T follicular helper cell (primary cell): ENCODE data around the gene SPINK7.
"Not testable (repeated sequence)": the region's sequence is repeated elsewhere in the genome, so short reads cannot be mapped to it uniquely, and the experiment has no call there.

Source experiments
- DNase-seq: peaks from one replicate; pipeline ENCODE4 v3.0.0-alpha.2; 2020; ENCODE audit warnings: low read depth
- total RNA-seq, 2 experiments: gene quantifications; one replicate each; lab custom pipeline; 2026; lab: John Stamatoyannopoulos, UW

Gene SPINK7
- total RNA-seq: 0 reads per million in 2 experiments

DNA sequence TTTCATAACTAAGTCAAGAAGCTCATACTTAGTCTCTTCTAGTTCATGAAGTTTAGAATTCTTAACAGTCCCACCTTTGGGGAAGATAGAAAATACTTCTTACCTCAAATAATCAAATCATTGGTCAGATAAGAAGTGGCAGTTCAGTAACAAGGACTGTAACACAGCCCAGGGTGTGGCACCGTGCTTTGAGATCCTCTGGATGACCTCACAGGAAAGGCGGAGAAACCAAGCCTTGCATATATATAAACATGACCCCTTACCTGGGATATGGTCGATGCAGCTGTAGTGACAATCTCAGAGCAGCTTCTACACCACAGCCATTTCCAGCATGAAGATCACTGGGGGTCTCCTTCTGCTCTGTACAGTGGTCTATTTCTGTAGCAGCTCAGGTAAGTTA lies at the start of gene SPINK7:
Gene SPINK7, plus strand, starts transcription at position 271 of the 400 bp plus-strand sequence. Its CDS starts 61 bp downstream, at position 332.
- no peak for DNase-seq

DNA sequence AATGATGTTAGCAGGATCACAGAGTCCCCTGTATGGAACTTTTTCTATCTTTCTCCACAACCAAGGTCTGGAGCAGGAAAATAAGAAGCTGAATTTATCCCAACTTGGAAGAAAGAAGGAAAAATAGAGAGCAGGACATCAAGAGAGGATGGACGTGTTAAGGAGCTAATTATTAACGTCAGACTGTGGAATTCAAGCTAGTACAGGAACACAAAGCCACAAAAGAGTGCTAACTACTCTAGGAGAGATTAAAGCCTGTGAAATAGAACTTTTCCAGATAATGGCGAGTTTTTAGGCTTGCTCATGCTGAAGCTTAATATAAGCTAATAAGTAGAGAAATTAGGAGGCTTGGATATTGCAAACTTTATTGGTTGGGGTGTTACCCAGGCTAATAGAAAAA lies 44.3 kb upstream of the SPINK7 start:
- DNase-seq: no peak

DNA sequence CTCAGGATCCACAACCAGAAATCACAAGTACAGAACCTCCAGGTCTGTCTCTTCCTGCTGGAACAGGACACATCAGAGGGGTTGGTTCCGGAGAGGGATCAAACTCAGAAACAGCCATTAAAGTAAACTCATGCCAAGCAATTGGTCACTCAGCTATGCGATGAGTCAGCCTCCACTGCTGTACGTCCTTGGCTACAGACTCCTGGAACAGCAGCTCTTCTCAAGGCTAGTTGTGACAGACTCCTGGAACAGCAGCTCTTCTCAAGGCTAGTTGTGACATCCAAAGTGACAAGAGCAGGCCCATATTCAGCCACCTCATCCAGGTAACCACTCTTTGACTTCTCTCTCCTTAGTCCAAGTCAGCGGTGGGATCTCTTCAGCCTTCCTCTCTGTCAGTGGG lies 43.7 kb upstream of the SPINK7 start, which contains the start of gene SPINK13:
Gene SPINK13, plus strand, starts transcription at position 229 of the 400 bp plus-strand sequence. CDS start 1,279 bp downstream, outside the sequence.
- no peak for DNase-seq

DNA sequence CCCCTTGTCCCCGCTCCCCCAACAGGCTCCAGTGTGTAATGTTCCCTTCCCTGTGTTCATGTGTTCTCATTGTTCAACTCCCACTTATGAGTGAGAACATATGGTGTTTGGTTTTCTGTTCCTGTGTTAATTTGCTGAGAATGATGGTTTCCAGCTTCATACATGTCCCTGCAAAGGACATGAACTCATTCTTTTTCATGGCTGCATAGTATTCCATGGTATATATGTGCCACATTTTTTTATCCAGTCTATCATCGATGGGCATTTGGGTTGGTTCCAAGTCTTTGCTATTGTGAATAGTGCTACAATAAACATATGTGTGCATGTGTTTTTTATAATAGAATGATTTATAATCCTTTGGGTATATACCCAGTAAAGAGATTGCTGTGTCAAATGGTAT lies 37.1 kb upstream of the SPINK7 start:
- not testable (repeated sequence) for DNase-seq

DNA sequence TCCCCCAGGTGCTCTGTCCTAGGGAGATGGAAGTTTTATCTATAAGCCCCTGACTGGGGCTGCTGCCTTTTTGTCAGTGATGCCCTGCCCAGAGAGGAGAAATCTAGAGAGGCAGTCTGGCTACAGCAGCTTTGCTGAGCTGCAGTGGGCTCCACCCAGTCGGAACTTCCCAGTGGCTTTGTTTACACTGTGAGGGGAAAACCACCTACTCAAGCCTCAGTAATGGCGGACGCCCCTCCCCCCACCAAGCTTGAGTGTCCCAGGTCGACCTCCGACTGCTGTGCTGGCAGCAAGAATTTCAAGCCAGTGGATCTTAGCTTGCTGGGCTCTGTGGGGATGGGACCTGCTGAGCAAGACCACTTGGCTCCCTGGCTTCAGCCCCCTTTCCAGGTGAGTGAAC lies 31.3 kb upstream of the SPINK7 start:
- DNase-seq: not testable (repeated sequence)

DNA sequence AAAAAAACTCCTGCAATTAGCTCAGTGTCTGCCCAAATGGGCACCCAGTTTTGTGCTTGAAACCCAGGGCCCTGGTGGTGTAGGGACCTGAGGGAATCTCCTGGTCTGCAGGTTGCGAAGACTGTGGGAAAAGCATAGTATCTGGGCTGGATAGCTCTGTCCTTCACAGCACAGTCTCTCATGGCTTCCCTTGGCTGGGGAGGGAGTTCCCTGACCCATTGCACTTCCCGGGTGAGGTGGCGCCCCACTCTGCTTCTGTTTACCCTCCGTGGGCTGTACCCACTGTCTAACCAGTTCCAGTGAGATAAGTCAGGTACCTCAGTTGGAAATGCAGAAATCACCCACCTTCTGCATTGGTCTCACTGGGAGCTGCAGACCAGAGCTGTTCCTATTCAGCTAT lies 30.9 kb upstream of the SPINK7 start:
- DNase-seq: not testable (repeated sequence)

DNA sequence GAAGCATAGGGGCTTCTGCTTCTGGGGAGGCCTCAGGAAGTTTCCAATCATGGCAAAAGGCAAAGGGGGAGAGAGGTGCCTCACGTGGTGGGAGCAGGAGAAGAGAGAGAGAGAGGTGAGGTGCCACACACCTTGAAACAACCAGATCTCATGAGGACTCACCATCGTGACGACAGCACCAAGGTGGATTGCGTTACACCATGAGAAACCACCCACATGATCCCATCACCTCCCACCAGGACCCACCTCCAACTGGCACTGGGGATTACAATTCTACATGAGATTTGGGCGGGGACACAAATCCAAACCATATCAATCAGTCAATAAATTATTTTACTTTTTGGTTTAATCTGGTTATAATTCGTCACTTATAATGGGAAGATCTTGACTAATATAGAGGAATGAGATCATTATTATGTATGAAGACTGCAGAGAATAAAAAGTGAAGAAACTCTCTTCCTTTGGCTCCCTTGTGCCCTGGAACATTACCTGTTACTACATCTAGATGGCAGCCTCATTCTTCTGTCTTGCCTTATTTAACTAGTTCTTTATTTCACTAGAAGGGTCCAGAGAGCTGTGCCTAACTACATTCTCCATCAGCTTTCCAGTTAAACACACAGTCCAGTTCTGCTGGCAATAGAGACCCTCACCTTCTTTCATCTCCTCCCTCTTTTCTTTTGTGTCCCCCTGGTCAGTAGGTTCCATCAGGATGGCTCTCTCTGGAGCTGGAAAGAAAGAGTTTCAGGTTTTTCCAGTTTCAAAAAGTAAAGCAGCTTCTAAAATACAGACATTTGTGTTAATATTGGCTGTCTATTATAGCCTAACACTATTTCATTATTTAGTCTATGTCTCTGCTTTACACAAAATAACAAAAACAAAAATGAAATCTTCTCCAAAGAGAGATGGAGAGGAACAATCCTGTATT lies 21.7 kb upstream of the SPINK7 start:
- no peak for DNase-seq

DNA sequence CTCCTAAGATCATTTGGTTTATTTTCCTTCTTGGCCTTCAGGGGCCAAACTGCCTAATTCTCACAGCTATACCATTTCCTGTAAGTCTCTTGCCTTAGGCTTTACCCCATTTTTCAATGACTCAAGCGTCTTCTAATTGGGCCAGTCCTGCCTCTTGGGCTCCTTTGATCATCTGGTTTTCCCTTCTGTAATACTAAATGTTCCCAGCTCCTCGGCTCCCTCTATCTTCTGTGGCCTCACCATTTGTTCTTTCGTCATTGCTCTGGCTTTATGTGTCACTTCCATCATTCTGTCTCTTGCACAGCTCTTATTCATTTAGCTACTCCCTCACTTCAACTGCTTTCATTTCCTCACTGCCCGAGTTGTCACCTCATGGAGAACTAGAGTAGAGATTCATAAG lies 14.5 kb upstream of the SPINK7 start:
- DNase-seq: no peak

DNA sequence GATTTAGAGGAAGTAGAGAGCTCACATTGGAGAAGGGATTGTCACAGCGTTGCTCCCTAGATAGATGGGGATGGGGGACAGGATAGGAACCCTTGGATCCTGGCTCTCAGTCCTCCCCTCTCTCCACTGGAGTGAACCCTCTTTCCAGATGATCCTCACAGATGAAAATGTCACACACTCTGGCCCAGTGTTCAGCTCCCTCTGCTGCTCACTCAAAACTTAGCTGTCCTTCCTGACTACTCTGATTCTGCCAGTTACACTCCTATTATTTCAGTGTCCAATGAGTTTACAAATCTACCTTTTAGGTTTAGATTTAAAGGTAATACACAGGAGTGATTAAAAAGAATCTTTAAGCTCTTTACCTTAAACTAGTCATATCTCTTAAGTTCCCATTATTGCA lies 5.8 kb upstream of the SPINK7 start:
- DNase-seq: no peak

DNA sequence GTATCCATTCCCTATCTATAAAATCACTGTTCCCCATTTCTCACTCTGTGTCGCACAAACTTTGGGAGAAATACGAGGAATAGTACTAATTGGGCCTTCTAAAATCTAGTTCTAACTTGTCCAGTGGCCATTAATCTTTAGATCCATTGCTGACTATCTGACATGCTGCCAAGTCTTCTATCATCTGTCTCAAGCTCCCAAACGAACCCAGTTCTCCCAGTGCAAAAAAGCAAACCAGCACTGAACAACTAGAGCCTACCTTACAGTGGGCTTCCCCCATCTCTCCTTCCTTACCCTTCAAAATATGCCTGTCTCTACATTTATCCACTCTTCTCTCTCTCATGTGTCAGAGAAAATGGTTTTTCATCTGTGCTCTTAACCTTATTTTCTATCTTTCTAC lies 3.2 kb upstream of the SPINK7 start:
- DNase-seq: no peak

DNA sequence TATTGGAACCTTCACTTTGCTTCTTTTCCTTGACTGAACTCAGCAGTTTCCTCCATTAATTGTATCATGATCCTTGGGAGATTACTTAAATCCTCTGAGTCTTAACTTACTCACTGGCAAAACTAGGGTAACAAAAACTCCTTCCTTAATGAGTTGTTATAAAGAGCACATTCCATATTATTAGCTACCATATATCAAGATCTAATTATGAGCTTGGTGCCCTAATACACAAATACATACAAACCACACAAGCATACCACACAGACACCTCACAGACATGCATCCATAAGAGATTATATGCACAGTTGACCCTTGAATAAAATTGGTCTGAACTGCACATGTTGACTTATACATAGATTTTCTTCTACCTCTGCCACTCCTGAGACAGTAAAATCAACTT lies 2.5 kb upstream of the SPINK7 start:
- DNase-seq: no peak

DNA sequence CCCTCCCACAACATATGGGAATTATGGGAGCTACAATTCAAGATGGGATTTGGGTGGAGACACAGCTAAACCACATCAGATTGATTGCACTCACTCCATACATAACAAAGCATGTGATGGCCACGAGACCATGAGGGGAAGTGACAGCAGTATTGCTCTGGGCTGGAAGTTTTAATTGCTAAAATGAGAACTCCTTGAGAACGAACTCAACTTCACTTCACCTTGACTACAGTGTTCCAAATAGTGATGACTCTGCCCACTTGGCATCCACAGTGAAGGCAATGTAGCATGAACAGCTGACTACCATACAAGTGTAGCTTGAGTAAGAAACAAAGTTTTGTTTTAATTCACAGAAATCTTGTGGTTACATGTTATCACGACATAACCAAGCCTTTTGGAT lies 739 bp upstream of the SPINK7 start:
- DNase-seq: no peak

DNA sequence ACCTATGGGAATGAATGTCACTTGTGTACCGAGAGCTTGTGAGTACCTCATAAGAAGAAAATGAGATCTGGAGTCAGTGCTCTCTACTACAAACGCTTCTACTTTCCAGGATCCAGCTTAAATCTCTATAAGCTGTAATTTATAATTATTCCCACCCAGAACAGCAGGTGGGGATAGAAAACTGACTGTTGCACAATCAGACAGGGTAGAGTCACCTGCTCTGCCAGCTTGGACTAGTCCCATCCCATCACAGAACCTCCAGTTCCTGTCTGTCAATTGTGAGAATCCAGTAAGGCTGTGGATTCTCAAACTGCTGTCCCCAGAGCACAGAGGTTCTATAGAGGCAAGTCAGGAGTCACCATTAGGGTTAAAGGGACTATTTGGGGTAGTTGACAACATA lies 2.0 kb downstream of the SPINK7 start:
- DNase-seq: no peak

DNA sequence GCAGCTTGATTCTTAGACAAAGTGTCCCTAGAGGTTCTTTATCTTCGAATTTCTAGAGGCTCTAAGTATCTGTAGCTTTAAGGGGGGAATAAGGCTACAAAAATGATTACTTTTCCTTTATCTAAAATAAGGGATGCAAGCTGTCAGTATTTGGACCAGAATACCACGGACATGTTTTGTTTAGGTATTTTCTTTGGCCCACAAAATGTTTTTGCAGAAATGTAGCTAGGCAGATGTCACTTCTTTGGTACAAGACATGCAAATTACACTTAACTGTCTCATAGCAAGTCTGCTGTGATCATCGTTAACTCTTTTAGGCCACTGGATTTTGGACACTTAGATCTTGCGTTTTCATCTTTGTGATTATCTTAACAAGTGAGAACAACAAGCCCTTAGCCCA lies 2.5 kb downstream of the SPINK7 start:
- no peak for DNase-seq

DNA sequence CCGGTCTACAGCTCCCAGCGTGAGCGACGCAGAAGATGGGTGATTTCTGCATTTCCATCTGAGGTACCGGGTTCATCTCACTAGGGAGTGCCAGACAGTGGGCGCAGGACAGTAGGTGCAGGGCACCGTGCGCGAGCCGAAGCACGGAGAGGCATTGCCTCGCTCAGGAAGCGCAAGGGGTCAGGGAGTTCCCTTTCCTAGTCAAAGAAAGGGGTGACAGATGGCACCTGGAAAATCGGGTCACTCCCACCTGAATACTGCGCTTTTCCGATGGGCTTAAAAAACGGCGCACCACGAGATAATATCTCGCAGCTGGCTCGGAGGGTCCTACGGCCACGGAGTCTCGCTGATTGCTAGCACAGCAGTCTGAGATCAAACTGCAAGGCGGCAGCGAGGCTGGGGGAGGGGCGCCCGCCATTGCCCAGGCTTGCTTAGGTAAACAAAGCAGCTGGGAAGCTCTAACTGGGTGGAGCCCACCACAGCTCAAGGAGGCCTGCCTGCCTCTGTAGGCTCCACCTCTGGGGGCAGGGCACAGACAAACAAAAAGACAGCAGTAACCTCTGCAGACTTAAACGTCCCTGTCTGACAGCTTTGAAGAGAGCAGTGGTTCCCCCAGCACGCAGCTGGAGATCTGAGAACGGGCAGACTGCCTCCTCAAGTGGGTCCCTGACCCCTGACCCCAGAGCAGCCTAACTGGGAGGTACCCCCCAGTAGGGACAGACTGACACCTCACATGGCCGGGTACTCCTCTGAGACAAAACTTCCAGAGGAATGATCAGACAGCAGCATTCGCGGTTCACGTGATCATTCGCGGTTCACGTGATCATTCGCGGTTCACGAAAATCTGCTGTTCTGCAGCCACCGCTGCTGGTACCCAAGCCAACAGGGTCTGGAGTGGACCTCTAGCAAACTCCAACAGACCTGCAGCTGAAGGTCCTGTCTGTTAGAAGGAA lies 8.1 kb downstream of the SPINK7 start:
- DNase-seq: not testable (repeated sequence)

DNA sequence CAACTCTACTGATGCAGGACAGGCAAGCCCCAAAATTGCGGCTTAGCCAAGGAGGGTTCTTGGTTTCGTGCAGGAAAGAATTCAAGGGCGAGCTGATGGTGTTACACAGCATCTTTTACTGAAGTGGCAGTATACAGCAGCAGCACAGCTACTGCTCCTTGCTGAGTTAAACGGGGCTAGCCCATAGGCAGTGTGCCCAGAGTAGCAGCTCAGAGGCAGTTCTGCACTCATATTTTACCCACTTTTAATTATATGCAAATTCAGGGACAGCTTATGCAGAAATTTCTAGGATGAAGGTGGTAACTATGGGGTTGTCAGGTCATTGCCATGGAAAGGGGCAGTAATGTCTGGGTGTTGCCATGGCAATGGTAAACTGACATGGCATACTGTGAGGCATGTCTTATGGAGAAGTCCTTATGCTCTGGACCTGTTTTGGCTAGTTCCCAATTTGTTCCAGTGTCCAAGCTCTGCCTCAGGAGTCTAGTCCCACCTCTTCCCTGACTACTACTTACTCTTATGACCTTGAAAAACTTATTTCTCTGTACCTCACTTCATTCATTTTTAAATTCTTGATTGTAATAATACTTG lies 21.1 kb downstream of the SPINK7 start:
- no peak for DNase-seq

DNA sequence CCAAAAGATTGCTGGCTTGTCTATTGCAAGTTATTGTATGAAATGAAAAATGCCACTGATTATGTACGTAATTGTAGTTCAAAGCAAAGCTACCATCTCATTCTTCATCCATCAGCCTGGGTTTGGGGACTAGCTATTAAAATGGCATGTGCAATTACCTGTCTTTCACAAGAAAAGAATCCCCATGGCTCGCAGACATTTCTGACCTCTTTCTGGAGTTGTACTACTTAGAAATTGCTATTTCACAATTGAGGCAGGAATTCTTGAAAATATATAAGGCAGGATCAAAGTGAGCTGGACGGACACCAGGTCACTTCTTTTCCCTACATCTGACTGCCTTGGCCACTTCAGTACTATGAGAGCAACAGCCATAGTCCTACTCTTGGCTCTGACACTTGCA lies 23.0 kb downstream of the SPINK7 start, which contains the start of gene SPINK9:
Gene SPINK9, plus strand, starts transcription at position 301 of the 400 bp plus-strand sequence. Its CDS starts 55 bp downstream, at position 356.
- no peak for DNase-seq

DNA sequence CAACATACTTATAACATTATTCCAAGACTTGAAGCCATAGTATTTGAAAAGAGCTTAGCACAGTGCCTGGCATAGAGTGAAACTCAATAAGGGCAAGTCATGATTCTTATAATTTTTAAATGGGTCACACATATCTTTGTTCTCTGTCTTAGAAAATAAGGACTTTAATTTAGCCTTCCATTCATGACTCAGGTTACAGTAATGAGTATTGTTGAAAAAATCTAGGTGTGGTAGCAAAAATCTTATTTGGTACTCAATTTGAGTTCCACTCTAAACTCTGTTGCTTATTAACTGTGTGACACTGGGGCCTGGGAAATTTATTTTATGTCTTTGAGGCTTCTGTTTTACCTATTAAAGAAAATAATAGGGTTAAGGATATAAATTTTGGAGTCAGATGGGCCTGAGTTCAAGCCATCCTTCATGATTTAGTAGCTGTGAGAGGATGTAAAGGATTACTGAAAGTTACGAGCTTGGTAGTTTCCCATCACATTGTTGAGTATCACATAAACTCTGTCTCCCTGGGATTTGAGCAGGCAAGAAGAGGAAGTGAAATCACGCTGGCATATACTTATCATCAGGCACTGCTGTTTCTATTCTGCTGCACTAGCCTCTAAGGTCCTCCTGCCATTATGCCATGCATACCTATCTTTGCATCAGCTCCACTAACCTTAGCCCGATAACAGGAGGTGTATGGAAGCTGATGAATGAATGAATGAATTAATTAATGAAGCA lies 24.6 kb downstream of the SPINK7 start:
- DNase-seq: no peak

DNA sequence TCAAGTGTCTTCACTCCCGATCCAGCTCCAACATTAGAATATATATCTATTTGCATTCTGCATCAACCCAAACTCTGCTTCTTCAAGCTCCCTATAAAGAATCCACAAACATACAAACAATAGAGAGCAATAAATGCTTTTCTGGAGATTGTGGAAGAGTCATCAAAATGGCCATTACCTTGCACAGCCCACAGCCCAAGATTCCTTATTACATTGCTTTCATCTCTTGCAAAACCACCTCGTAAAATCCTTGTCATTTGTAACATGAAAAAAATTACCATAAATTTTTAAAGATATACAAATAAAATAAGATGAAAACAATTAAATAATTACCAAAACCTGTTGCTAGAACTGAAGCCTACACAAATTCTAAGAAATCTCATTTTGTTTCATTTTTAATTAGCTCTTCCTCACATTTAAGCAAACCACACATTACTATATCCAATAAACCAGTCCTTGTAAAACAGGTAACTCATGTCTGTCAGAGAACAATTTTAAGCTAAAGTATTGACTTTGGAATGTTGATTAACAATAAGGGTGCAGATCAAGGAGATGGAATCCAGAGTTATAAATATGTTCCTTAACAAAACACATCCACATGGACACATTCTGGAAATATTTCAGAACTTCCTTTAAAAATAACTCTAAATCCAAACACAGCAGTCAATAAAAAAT lies 30.3 kb downstream of the SPINK7 start:
- DNase-seq: no peak

DNA sequence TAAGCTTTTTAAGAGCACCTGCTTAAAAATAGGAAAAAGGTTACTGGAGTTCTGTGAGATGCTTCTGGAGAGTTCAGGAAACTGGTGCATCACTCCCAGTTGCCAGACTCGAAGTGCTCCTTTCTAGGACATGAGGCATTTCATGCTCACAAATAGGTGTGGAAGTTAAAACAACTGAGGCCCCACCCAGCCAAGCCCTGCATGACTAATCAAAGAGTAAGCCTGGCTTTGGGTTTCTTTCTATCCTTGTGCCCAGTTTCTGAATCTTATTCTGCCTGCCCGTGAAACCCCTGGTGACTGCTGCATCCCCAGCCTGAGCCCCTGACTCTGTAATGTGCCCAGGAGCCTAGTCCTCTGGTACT lies 30.8 kb downstream of the SPINK7 start:
- no peak for DNase-seq
